ENCODE results near the gene SDF4.
"Not testable (repeated sequence)": the region's sequence is repeated elsewhere in the genome, so short reads cannot be mapped to it uniquely, and the experiment has no call there.

Gene SDF4

GRCh38 chr1:1196431-1197187 is 35.2 kb downstream of the SDF4 start:
- no peak for DNase-seq

- DNase-seq = not testable (repeated sequence)
Measured at GRCh38 chr1:1195726-1196125, 36.1 kb downstream of the SDF4 start.

GRCh38 chr1:1194723-1195122 is 37.1 kb downstream of the SDF4 start:
- DNase-seq = no peak

- DNase-seq = no peak
Measured at GRCh38 chr1:1191734-1192133, 40.1 kb downstream of the SDF4 start.

GRCh38 chr1:1189111-1189510 is 42.7 kb downstream of the SDF4 start:
- DNase-seq = peak; percentile 76 to 88 (median 85)

GRCh38 chr1:1187938-1188337 is 43.9 kb downstream of the SDF4 start:
- no peak for DNase-seq

GRCh38 chr1:1185101-1185765 is 46.6 kb downstream of the SDF4 start:
- DNase-seq = no peak

GRCh38 chr1:1183833-1184775 is 47.7 kb downstream of the SDF4 start:
- DNase-seq = no peak

GRCh38 chr1:1183221-1183747 is 48.5 kb downstream of the SDF4 start:
- DNase-seq = no peak

GRCh38 chr1:1182491-1183220 is 49.1 kb downstream of the SDF4 start:
- DNase-seq = no peak

- no peak for DNase-seq
Measured at GRCh38 chr1:1181938-1182410, 49.8 kb downstream of the SDF4 start.

GRCh38 chr1:1181129-1181937 is 50.5 kb downstream of the SDF4 start:
- DNase-seq = no peak

- no peak for DNase-seq
Measured at GRCh38 chr1:1179983-1180861, 51.6 kb downstream of the SDF4 start.

- DNase-seq = no peak
Measured at GRCh38 chr1:1179346-1179982, 52.3 kb downstream of the SDF4 start.

- DNase-seq = no peak
Measured at GRCh38 chr1:1178794-1179331, 52.9 kb downstream of the SDF4 start.

GRCh38 chr1:1177452-1178206 is 54.2 kb downstream of the SDF4 start:
- no peak for DNase-seq

- DNase-seq = no peak
Measured at GRCh38 chr1:1176931-1177330, 54.9 kb downstream of the SDF4 start.

GRCh38 chr1:1176063-1176761 is 55.6 kb downstream of the SDF4 start:
- not testable (repeated sequence) for DNase-seq
